ENCODE data around the gene DOCK4.

DNA sequence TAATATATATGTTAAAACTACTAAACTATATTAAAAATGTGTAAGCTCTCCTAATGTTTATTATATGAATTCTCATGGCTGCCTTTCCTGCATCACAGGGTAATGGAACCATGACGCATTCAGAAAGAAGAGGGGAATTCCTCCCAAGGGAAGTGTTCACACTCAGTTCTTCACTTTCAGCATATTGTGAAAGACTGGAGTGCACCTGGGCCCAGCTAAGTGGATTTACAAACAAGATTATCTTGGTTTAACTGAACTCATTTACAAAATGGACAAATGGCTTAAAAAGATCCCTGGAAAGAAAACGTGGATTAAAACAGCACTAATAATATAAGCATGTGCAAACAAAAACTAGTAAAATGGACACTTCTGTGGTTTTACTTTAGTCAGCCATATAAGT, 149.8 kb downstream of the DOCK4 start:
- TF ChIP-seq, protein P1, sequence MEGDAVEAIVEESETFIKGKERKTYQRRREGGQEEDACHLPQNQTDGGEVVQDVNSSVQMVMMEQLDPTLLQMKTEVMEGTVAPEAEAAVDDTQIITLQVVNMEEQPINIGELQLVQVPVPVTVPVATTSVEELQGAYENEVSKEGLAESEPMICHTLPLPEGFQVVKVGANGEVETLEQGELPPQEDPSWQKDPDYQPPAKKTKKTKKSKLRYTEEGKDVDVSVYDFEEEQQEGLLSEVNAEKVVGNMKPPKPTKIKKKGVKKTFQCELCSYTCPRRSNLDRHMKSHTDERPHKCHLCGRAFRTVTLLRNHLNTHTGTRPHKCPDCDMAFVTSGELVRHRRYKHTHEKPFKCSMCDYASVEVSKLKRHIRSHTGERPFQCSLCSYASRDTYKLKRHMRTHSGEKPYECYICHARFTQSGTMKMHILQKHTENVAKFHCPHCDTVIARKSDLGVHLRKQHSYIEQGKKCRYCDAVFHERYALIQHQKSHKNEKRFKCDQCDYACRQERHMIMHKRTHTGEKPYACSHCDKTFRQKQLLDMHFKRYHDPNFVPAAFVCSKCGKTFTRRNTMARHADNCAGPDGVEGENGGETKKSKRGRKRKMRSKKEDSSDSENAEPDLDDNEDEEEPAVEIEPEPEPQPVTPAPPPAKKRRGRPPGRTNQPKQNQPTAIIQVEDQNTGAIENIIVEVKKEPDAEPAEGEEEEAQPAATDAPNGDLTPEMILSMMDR (IDR thresholded peaks at IDR 0.05), result no peak
- TF ChIP-seq POLR2A (IDR thresholded peaks at IDR 0.05) (no peak), POLR2AphosphoS5 (IDR thresholded peaks at IDR 0.05) (no peak)
